DMS53 treated with DMSO at 0.1 percent for 48 hours (cell line): ENCODE data around the gene MRGPRX4.

ENCODE experiments used
- DNase-seq: peaks from one replicate; lab custom pipeline; 2025; ENCODE audit not compliant: unreplicated experiment; lab: John Stamatoyannopoulos, UW

The MRGPRX4 gene

DNA sequence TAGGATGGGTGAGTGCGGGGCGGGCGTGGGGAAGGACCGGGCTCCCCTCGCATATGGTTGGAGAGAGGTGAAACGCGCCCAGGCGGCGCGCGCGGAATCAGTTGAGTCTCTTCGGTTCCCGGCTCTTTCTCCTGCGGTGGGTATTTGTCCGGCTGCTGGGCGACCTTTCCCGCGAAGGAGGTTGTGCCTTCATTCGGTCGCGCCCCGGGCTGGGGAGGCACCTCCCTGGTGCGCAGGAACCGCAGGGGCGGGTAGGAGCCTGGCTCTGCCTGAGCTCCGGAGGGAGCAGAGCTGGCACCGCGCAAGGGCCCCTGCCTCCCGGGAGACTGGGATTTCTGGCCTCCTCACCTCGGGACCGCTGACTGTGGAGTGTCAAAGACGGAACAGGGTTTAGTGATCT is 36.4 kb downstream of the MRGPRX4 start:
- no peak for DNase-seq

DNA sequence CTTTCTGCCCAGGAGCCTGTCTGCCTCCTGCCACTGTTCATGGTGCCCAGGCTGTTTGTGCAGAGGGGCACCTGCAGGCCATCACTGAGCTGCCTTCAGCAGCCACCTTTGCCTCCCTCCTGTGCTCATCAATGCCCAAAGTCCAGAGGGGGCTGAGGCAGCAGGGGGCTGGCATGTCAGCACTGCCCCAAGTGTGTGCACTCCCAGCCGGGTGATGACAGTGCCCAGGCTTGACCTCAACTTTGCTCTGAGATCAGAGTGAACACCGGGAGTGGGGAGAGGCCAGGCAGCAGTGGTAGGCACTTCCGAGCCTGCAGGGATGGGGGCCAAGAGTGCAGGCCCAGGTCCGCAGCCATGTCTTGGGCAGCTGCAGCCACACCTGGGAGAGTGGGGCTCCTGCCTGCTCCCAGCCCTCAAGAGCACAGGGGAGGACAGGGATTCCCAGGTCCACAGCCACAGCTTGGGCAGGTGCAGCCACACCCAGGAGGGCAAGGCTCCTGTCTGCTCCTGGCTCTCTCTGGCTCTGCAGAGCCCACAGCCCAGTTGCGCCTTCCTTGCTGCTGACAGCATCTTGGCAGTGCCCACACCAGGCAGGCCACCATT is 48.7 kb downstream of the MRGPRX4 start:
- no peak for DNase-seq

DNA sequence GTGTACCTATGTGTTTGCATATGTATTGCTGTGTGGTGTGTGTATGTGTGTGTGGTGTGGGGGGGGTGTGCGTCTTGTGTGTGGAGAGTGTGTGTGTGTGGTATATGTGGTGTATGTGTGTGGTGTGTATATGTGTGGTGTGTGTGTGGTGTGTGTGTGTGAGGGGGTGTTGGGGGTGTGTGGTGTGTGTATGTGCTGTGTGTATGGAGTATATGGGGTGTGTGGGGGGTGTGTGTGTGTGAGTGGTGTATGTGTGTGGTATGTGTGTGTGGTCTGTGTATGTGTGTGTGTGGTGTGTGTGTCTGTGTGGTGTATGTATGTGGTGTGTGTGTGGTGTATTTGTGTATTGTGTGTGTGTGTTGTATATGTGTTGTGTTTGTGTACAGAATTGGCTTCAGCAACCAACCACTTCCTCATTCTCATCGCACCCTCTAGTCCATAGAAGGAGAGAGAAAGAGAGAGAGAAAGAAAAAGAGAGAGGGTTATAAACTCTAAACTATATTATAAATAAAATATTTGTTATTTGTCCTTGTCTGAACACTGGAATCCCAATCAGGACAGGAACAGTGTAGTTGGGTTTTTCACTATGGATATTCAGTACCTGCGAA is 50.3 kb downstream of the MRGPRX4 start:
- no peak for DNase-seq
